Measurements from ENCODE around the gene MICALL1. TPM values are rescaled to one million over a fixed set of nuclear protein-coding genes. Genes with fewer than 3 reads are reported as not detected.

Gene MICALL1
- polyA plus RNA-seq, 10 donors = 29.0 to 60.0 (median 42.2) TPM

- no peak for DNase-seq
Observed at GRCh38 chr22:37982151-37982785, 76.2 kb downstream of the MICALL1 start.

DNA sequence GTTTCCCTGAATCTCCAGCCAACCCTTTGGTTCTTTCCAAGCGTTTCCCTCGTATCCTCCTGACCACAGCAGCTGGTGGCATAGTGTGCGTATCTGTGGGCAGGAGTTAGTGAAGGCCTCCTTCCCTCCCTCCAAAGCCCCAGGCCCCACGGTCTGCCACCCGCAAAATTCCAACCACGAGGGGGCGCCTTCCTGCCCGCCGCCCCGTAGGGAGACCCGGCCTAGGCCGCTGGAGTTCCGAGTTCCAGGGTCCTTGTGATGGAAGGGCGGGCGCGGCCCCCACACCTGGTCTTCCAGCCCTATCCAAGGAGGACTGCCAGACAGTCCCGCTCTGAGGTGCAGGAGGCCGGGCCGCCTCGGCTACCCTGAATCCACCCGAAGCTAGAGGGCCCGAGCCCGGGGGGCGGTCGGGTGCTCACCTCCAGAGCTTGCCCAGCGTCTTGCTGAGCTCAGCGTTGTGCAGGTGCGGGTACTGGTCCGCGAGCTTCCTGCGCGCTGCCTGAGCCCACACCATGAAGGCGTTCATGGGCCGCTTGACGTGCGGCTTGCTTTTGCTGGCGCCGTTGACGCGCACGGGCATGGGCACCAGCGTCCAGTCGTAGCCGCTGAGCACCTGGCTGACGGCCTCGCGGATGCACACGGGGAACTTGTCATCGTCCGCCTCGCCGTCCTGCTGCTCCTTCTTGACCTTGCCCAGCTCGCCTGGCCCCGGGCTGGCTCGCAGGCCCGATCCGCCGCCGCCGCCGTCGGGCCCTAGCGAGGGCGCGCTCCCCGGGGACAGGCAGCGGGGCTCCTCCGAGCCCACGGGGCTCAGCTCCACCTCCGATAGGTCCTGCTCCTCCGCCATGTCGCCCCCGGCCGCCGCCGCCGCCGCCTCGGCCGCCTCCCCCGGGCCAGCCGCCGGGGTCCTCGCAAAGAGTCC lies 77.1 kb downstream of the MICALL1 start:
- no peak for DNase-seq

GRCh38 chr22:37983860-37984791 lies 78.0 kb downstream of the MICALL1 start, which contains the start of gene SOX10:
SOX10 (minus strand) TSS chr22:37984555; CDS start chr22:37983784, 771 bp downstream.
- no peak for DNase-seq

DNA sequence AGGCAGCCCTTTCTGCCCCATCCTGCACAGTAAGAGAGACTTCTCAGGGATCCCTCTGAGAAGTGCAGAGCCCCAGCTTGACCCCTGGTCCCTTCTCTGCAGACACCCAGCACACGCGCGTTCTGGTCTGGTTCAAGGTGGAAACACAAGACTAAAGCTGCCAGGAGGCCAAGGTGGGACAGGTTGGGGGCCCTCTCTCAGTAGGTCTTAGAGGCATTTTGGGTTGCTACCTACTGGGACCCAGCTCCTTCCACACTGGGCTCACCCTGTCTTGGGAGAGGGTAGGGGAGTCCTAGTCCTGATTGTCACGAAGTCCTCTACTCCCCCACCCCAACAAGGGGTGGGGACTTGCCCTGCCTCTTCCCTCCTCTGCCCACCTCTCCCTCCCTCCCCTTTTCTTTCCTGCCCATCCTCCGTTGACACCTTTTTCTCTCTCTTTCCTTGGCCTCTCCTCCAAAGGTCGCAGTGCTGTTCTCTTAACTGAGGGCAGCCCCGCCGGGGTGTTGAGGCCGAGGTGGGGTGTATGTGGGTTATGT lies 79.0 kb downstream of the MICALL1 start:
- DNase-seq = no peak

GRCh38 chr22:37985751-37986281 lies 79.7 kb downstream of the MICALL1 start:
- DNase-seq = no peak

- no peak for DNase-seq
Observed at GRCh38 chr22:37986371-37986770, 80.3 kb downstream of the MICALL1 start.

GRCh38 chr22:37989146-37990045 lies 83.3 kb downstream of the MICALL1 start:
- no peak for DNase-seq

- DNase-seq = peak; percentile 24 to 55 (median 32)
Observed at GRCh38 chr22:37990301-37990700, 84.2 kb downstream of the MICALL1 start.

DNA sequence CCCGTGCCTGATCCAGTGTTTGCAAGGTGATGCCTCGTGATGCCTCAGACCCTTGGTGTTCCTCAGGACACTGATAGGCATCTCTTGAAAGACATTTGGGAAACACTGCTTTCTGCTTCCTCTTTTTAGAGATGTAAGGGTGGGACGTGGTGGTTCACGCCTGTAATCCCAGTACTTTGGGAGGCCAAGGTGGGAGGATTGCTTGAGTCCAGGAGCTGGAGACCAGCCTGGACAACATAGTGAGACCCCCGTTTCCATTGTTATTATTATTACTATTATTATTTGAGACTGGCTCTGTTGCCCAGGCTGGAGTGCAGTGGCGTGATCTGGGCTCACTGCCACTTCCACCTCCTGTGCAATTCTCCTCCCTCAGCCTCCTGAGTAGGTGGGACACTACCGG lies 84.8 kb downstream of the MICALL1 start:
- DNase-seq = no peak

DNA sequence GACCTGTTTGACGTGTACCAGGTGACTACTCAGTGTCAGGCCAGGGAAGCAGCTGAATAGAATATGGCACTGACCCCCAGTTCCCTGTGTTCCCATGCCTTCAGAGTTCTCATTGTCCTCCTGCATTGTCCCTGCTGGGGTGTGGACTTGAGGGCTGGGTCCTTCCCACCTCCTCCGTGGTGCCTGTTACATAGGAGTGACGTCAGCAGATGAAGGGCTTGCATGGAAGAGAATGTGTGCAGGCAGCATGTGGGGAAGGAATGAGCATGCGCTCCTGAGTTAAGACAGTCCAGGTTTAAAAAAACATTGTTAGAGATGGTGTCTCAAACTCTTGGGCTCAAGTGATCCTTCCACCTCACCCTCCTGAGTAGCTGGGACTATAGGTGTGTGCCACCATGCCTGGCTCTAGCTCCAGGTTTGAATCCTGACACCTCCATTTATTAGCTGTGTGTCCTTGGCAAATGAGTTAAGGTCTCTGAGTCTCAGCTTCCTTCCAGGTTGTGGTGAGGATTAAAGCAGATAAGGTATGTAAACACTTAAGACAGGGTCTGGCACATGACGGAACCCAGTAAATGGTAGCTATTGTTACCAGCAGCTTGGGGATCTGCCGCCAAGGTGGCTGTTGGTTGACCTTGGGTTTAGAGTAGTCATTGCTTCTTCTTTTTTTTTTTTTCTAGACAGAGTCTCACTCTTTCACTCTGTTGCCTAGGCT lies 85.8 kb downstream of the MICALL1 start:
- no peak for DNase-seq

Other genes starting within 250 kb of the MICALL1 start
- 10 to 100 TPM; 14.7 to 19.0 (median 15.3) TPM for gene PDXP, start 247.6 kb upstream of the MICALL1 start, polyA plus RNA-seq (ENCODE audit: insufficient read length in 10 of 10)
- gene LGALS1, start 230.7 kb upstream of the MICALL1 start, polyA plus RNA-seq (ENCODE audit: insufficient read length in 10 of 10) = 1,000 to 10,000 TPM; 1,423 to 2,007 (median 1,545) TPM
- 10 to 100 TPM; 12.4 to 22.4 (median 13.9) TPM for gene NOL12, start 220.0 kb upstream of the MICALL1 start, polyA plus RNA-seq (ENCODE audit: insufficient read length in 10 of 10)
- 10 to 100 TPM; 33.4 to 61.8 (median 43.9) TPM for gene TRIOBP, start 209.2 kb upstream of the MICALL1 start, polyA plus RNA-seq (ENCODE audit: insufficient read length in 10 of 10)
- 1 to 10 TPM; 3.2 to 7.0 (median 5.8) TPM for gene GCAT, start 98.4 kb upstream of the MICALL1 start, polyA plus RNA-seq (ENCODE audit: insufficient read length in 10 of 10)
- under 1 TPM in 1 of 10 donors, not detected in 9; 0.11 TPM for gene GALR3, start 82.9 kb upstream of the MICALL1 start, polyA plus RNA-seq (ENCODE audit: insufficient read length in 10 of 10)
- 10 to 100 TPM in 9 of 10 donors, 1 to 10 TPM in 1; 8.6 to 13.0 (median 10.9) TPM for gene ANKRD54, start 62.0 kb upstream of the MICALL1 start, polyA plus RNA-seq (ENCODE audit: insufficient read length in 10 of 10)
- gene EIF3L, start 56.9 kb upstream of the MICALL1 start, polyA plus RNA-seq (ENCODE audit: insufficient read length in 10 of 10) = 1,000 to 10,000 TPM; 1,067 to 1,479 (median 1,268) TPM
- gene C22orf23, start 47.3 kb downstream of the MICALL1 start, polyA plus RNA-seq (ENCODE audit: insufficient read length in 10 of 10) = 10 to 100 TPM in 2 of 10 donors, 1 to 10 TPM in 8; 6.7 to 11.1 (median 8.9) TPM
- 10 to 100 TPM; 31.9 to 57.3 (median 42.4) TPM for gene POLR2F, start 47.4 kb downstream of the MICALL1 start, polyA plus RNA-seq (ENCODE audit: insufficient read length in 10 of 10)
- gene SOX10, start 78.3 kb downstream of the MICALL1 start, polyA plus RNA-seq (ENCODE audit: insufficient read length in 10 of 10) = 10 to 100 TPM in 2 of 10 donors, 1 to 10 TPM in 8; 3.8 to 12.1 (median 6.7) TPM
- gene PICK1, start 151.1 kb downstream of the MICALL1 start, polyA plus RNA-seq (ENCODE audit: insufficient read length in 10 of 10) = 10 to 100 TPM in 3 of 10 donors, 1 to 10 TPM in 7; 6.3 to 10.9 (median 8.8) TPM
- gene SLC16A8, start 177.9 kb downstream of the MICALL1 start, polyA plus RNA-seq (ENCODE audit: insufficient read length in 10 of 10) = 1 to 10 TPM; 1.2 to 3.5 (median 2.2) TPM
- gene BAIAP2L2, start 204.4 kb downstream of the MICALL1 start, polyA plus RNA-seq (ENCODE audit: insufficient read length in 10 of 10) = 1 to 10 TPM in 4 of 10 donors, under 1 TPM in 6; 0.34 to 1.5 (median 0.83) TPM